Ishikawa (cell line): ENCODE measurements around the gene RPS3.
A peak's percentile ranks its signal among the peaks of the same experiment; 100 is the strongest.

ENCODE experiments used
- CEBPB ChIP-seq: IDR thresholded peaks from 2 replicates; pipeline ENCODE4 v1.6.1; 2012
- CREB1 ChIP-seq: IDR thresholded peaks from 2 replicates; pipeline ENCODE4 v1.6.1; 2012; ENCODE audit warnings: low read depth
- EGR1 ChIP-seq: IDR thresholded peaks from 2 replicates; pipeline ENCODE4 v1.6.1; 2012
- EP300 ChIP-seq: IDR thresholded peaks from 2 replicates; pipeline ENCODE4 v1.6.1; 2012; ENCODE audit warnings: borderline replicate concordance
- FOXM1 ChIP-seq: IDR thresholded peaks from 2 replicates; pipeline ENCODE4 v1.6.1; 2012; ENCODE audit warnings: low read depth, borderline replicate concordance
- NFIC ChIP-seq: IDR thresholded peaks from 2 replicates; pipeline ENCODE4 v1.6.1; 2012
- RAD21 ChIP-seq: IDR thresholded peaks from 2 replicates; pipeline ENCODE4 v1.6.1; 2012; ENCODE audit warnings: low read depth
- TAF1 ChIP-seq: IDR thresholded peaks from 2 replicates; pipeline ENCODE4 v1.6.1; 2012; ENCODE audit warnings: low read depth, mild to moderate bottlenecking
- TCF12 ChIP-seq: IDR thresholded peaks from 2 replicates; pipeline ENCODE4 v1.6.1; 2012; ENCODE audit warnings: low read depth
- TEAD4 ChIP-seq: IDR thresholded peaks from 2 replicates; pipeline ENCODE4 v1.6.1; 2012
- YY1 ChIP-seq: IDR thresholded peaks from 2 replicates; pipeline ENCODE4 v1.6.1; 2012; ENCODE audit warnings: low read depth
- ZBTB7A ChIP-seq: IDR thresholded peaks from 2 replicates; pipeline ENCODE4 v1.6.1; 2012; ENCODE audit warnings: low read depth
- TF ChIP-seq, protein P1 (sequence below): IDR thresholded peaks from 2 replicates; pipeline ENCODE4 v1.6.1; 2012; ENCODE audit warnings: low read depth, mild to moderate bottlenecking
- TF ChIP-seq, protein P2 (sequence below): IDR thresholded peaks from 2 replicates; pipeline ENCODE4 v1.6.1; 2012
- TF ChIP-seq, protein P3 (sequence below): IDR thresholded peaks from 2 replicates; pipeline ENCODE4 v1.6.1; 2012

The RPS3 gene

DNA sequence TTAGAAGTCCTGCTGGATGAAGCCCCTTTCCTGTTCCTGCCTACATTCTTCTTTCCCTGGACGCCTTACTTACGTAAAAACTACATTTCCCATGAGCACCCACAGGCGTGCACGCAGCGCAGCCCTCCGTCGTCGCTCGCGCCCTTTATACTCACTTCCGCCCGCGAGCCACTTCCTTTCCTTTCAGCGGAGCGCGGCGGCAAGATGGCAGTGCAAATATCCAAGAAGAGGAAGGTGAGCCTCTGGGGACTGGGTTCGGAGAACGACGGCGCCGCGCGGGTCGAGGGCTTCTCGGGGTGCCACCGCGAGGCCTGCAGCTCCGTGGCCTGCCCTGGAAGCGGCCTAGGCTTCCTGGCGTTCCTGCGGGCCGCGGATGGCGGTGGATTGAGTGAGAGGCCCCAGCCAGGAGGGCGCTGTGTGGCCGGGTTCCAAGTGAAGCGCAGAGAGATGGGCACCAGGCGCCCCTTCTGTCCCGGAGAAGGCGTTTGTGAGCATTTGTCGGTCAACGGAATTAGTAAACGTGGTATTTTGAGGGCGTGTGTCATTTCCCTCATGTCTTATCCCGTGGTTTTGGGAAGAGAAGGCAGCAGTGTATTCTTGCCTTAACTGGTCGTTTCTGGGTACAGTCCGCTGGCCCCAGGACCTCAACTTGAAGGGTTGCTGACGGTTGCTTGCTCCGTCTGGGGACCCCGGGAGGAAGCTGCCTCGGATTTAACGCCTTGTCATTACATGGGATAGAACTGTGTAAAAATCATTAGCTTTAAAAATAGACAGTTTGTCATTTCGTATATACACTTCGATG is at the start of gene RPS3:
RPS3 (plus strand) TSS at position 175 of the 802 bp plus-strand sequence; CDS start at position 205, 30 bp downstream.
- TF ChIP-seq ZBTB7A (no peak), EP300 (no peak; the same call in 1 of the 2 replicates), EGR1 (peak; percentile 41; the same call in 1 of the 2 replicates), CREB1 (peak; percentile 87), RAD21 (no peak), NFIC (peak; percentile 59), TCF12 (peak; percentile 80), TEAD4 (no peak; the same call in none of the 2 replicates), FOXM1 (no peak), CEBPB (no peak), TAF1 (peak; percentile 100), YY1 (peak; percentile 92)
- TF ChIP-seq, protein P1, sequence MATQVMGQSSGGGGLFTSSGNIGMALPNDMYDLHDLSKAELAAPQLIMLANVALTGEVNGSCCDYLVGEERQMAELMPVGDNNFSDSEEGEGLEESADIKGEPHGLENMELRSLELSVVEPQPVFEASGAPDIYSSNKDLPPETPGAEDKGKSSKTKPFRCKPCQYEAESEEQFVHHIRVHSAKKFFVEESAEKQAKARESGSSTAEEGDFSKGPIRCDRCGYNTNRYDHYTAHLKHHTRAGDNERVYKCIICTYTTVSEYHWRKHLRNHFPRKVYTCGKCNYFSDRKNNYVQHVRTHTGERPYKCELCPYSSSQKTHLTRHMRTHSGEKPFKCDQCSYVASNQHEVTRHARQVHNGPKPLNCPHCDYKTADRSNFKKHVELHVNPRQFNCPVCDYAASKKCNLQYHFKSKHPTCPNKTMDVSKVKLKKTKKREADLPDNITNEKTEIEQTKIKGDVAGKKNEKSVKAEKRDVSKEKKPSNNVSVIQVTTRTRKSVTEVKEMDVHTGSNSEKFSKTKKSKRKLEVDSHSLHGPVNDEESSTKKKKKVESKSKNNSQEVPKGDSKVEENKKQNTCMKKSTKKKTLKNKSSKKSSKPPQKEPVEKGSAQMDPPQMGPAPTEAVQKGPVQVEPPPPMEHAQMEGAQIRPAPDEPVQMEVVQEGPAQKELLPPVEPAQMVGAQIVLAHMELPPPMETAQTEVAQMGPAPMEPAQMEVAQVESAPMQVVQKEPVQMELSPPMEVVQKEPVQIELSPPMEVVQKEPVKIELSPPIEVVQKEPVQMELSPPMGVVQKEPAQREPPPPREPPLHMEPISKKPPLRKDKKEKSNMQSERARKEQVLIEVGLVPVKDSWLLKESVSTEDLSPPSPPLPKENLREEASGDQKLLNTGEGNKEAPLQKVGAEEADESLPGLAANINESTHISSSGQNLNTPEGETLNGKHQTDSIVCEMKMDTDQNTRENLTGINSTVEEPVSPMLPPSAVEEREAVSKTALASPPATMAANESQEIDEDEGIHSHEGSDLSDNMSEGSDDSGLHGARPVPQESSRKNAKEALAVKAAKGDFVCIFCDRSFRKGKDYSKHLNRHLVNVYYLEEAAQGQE, result peak; percentile 31; the same call in 1 of the 2 replicates
- TF ChIP-seq, protein P2, sequence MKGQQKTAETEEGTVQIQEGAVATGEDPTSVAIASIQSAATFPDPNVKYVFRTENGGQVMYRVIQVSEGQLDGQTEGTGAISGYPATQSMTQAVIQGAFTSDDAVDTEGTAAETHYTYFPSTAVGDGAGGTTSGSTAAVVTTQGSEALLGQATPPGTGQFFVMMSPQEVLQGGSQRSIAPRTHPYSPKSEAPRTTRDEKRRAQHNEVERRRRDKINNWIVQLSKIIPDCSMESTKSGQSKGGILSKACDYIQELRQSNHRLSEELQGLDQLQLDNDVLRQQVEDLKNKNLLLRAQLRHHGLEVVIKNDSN, result peak; percentile 40; the same call in 1 of the 2 replicates
- TF ChIP-seq, protein P3, sequence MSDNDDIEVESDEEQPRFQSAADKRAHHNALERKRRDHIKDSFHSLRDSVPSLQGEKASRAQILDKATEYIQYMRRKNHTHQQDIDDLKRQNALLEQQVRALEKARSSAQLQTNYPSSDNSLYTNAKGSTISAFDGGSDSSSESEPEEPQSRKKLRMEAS, result peak; percentile 94

DNA sequence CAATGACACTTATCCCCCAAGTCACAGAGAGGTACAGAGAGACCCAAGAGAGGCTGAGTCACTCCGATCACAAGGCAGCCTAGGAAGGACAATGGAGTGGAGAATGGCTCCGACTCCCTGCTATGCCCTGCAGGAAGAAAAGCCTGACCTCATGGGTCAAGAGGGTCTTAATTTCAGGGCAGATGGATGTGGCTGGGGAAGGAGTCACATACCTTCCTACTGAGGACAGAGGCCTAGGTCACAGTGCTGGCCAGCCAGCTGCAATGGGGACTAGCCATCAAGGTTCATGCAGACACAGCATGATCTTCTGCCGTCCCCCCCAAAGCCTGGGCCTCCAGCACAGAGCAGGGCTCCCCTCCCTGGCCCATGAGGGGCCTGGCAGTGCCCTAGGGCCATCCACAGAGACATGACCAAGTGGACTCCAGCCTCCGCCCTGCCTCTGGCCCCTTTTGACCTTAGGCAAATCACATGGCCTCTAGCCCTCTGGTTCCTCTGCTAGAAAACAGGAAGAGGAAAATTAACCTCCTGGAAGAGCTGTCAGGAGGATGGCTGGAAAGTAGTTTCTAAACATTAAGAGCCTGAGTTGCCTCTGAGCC is 49.7 kb upstream of the RPS3 start:
- TF ChIP-seq YY1 (no peak), TEAD4 (no peak), TAF1 (no peak), FOXM1 (no peak)
- TF ChIP-seq, protein P3, result no peak

DNA sequence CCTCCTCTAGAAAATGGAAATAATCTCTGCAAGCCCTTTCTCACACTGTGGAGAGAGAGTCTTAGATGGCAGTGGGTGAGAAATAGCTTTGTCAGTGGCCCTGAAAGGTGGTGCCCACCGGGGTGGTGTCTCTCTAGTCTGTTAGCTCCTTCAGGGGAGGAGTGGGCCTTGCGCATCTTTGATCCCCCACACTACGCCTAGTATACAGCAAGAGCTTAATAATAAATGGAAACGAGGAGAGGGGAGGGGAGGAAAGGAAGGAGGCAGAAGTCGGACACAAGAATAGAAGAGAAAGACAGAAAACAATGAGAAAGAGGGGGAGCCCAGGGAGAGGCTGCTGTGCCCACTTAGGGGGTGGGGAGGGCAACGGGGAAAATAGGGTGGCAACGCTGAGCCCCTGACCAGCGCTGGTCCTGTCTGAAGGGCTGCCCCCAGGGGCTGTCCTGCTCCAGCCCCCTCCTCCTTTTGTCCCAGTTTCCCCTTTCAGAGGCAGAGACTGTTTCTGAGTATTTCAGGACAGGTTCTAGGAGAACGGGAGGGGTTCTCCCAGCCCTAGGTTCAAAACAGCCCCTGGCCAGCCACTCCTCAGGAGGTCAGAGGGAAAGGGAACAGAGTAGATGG is 49.1 kb upstream of the RPS3 start:
- TF ChIP-seq, protein P2, result no peak
- TF ChIP-seq TEAD4 (no peak), CEBPB (no peak), EGR1 (no peak), YY1 (no peak), FOXM1 (no peak), NFIC (no peak), CREB1 (no peak), EP300 (no peak), RAD21 (no peak), ZBTB7A (no peak; the same call in 1 of the 2 replicates), TAF1 (no peak), TCF12 (no peak)
- TF ChIP-seq, protein P3, result no peak
- TF ChIP-seq, protein P1, result no peak

DNA sequence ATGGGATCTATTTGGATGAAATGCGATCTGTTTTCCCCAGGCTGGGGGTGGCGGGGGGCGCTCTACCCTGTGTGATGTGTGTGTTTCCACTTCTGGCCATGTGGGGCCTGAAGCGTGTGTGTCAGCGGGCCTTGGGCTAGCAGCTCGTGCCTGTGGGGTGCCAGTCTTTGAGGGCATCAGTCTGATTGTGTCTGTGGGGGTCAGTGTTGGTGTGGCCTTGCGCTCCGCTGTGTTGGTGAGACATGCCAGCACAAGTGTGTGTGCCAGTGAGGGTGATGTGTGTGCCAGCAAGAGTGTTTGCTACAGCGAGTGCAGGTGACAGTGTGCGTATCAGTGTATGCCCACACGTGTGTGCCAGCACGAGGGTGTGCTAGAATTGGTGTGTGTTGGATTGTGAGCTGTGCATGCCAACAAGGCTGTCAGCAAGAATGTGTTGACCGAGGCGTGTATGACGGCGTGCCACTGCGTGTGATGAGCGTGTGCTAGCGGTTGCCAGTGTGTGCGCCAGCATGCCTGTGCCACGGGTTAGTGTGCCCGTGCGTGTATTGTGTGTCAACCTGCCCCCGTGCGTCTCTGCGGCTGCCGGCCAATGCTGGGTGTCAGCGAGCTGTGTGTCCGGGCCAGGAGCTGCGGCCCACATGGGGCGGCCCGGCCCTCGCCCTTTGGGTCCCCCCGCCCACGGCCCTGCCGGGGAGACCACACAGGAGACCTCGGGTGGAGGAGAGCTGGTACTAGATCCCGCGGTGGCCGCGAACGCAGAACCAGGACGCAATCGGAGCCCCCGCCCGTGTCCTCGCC is 48.4 kb upstream of the RPS3 start:
- TF ChIP-seq EP300, result no peak
- 0 out of 2 replicates have a peak, but pooled peaks have one; percentile 57 for TF ChIP-seq ZBTB7A
- TF ChIP-seq, protein P2, result no peak
- TF ChIP-seq, protein P3, result peak; percentile 73
- no peak for TF ChIP-seq CEBPB
